T-helper 2 cell treated with Interferon-gamma antibody and Interleukin-4, amounts not matched to agents 100 ng/mL and 5 ng/mL, for 36 hours (primary cell): ENCODE results near the gene BTG4. TPM values are rescaled to one million over a fixed set of nuclear protein-coding genes. Genes with fewer than 3 reads are reported as not detected.

Experiments
- intact Hi-C: fragments of 100-400 bp; cut with micrococcal nuclease; formaldehyde crosslinking; loops from one replicate; pipeline ENCODE4 v1.15.1; 2023
- total RNA-seq: library from RNA; stranded (reverse); gene quantifications from 2 replicates; pipeline ENCODE4 v1.2.3, GENCODE V29; 2022

The BTG4 gene
- total RNA-seq, 1 donor from 2014 or later = not detected

DNA sequence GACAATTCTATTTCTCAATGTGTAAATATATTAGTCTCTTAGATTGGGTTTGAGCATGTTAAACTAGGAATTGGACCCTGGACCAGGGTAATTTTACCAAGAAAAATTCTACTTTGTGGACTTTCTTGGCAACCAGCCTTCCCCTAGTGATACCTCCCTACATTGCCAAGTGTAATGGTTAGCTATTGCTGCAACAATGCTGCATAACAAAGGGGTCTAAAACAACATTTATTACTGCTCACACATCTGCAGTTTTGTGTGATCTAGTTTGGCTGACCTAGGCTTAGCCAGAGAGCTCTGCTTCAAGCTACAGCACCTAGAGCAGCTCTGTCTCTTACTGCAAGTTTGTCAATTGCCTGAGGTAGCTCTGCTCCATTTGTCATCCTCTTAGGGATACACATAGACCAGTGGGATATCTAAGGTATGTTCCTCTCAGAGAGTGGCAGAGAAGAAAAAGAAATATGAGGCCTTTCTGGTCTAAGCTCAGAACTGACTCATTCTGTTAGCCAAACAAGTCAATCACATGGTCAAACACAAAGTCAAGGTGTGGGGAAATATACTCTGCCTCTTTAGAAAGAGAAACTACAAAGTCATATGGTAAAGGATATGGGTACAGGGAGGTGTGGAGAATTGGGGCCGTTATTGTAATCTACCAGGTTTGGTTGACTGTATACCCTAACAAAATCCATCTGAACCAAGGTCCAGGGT, 26.4 kb upstream of the BTG4 start:
- intact Hi-C loops = loop anchor here (10.0 kb wide), 1 partner anchor 84 kb away; no protein-coding TSS in a partner anchor

DNA sequence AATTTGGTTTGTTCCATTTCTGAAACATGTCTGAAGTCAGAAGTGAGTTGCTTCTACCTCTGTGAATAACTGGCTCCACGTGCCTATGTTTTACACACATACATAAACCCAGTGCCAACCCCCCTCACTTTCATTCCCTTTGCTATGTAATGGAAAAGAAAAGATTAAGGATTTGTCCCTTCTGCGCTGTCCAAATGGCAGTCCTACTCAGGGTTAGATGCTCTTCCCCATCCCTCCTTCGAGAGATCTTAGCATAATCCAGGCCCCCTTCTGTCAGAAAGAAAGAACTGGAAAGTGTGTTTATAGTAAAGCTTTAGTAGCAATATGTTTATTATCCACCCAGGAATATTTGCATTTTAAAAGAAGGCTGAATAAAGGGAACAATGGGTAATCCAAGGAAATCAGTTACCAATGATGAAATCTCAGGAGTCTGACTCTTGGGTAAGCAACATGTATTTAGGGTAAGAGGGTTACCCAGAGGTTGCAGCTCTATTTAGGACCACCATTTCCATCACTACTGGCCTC, 25.2 kb upstream of the BTG4 start:
- intact Hi-C loops = loop anchor here (10.0 kb wide), 1 partner anchor 83 kb away; no protein-coding TSS in a partner anchor

DNA sequence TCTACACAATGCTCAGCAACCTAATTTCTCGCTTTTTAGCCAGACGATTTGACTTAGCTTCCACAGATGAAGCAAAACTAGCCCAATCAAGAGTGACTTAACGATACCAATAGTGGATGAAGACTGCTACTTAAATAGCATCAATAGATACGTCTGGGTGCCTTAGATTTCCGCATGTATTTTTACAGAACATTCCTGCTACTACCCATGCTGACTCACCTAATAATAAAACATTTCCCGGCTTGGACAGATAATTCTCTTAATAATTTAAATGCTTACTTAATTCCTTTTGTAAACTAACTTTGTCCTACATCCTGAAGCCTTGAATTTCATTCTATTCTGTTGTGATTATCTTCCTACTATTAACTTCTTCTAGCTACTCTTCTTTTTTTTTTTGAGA, 23.1 kb upstream of the BTG4 start:
- intact Hi-C loops = loop anchor here (10.0 kb wide), 1 partner anchor 80 kb away; no protein-coding TSS in a partner anchor

DNA sequence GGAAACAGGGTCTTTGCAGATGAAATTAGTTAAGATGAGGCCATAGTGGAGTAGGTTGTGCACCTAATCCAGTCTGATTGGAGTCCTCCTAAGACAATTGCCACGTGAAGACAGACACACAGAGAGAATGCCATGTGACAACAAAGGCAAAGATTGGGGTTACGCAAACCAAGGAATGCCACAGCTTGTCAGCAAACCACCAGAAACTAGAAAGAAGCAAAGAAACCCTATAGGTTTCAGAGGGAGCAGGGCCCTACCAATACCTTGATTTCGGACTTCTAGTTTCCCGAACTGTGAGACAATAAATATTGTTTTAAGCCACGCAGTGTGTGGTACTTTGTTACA, 20.2 kb upstream of the BTG4 start:
- intact Hi-C loops = loop anchor here (10.0 kb wide), 1 partner anchor 78 kb away; no protein-coding TSS in a partner anchor

DNA sequence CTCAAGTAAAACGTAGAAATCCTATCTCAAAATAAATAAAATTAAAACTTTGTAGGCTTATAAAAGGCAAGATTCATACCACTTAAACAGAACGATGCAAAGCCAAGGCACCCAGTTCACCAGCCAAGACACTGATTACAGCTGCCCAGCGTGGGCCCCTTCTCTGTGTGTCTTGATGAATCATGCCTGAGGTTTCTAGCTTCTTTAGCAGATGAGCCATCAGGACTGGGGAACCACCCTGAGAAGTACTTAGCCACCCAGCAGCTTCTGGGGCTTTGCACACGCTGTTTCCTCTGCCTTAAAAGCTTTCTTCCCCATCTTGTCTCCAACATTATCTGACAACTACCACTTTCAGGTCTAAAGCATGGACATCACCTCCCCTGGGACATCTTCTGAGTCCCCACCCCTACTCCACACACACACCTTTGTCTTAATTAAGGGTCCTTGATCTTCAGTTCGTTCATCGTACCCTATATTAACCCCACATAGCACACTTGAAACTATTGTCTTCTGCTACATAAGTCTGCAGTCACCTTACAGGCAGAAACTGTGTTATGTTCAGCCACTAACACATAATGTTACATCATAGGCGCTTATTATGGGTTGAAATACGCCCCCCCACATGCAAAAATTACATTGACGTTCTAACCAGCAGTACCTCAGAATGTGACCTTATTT, 19.6 kb upstream of the BTG4 start:
- intact Hi-C loops = loop anchor here (10.0 kb wide), 1 partner anchor 77 kb away; no protein-coding TSS in a partner anchor

DNA sequence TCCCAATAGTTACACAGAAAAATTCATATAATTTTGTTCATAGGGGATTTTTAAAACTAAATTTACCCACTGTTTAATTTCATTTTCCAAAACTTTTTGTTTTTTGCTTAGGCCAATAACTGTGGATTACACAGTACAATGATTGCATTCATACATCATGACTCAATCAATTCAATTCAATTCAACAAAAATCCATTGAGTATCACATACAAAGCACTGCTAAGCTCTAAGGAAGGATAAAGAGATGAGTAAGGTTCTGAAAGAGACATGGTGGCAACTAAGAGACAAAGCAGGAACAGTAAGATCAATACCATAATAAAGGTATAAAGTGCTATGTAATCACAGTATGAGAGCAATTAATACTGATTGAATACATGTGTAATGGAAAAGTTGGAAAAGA, 18.9 kb upstream of the BTG4 start:
- intact Hi-C loops = loop anchor here (10.0 kb wide), 1 partner anchor 76 kb away; no protein-coding TSS in a partner anchor

DNA sequence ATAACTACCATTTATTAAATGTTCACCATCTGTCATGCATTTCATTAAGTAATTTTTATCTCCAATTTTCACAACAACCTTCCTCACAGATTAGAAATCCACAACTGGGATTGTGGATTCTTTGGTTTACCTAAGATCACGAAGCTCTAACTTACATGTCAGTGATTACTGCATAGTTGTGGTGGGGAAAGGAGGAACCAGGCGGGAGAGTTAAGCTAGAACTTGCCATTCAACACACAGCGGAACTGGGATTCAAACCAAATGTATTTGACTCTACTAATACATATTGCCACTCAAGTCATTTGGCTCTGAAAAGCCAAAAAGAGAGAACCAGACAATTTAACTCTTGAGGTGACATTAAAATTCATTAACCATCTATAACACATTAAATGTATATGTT, 17.9 kb upstream of the BTG4 start:
- intact Hi-C loops = loop anchor here (10.0 kb wide), 1 partner anchor 75 kb away; no protein-coding TSS in a partner anchor

DNA sequence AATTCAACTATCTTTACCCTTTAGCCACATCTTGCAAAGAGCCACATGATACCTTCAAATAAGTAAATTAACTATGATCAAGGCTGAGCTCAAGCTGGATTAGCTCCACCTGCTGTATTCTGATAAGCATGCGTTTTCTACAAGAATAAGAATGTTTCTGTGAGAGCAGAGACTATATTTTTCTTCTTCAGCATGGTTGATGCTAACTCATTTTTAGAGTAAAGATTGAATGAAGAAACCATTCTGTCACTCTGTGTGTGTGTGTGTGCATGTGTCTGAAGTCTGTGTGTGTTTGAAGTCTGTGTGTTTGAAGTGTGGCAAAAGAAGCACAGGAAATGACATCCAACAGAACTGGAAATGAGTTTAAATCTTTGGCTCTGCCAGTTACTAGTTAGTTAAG, 16.4 kb upstream of the BTG4 start:
- intact Hi-C loops = no loop called here

DNA sequence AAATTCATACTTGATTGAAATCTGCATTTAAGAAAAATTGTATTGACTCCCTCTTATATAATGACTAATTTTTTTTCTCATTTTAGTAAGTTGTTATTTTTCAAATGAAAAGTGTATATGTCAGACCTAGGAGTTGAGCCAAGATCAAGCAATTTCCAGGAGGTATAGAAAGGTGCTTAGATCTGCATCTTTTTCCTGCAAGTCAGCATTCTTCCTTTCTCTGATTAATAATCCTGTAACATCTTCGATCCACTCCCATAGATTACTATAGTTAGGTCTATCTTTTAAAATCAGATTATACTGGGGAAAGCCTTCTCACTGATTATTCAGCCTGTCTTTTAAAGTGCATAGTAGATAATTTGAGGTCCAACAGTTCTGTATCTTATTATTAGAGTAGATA, 15.1 kb upstream of the BTG4 start:
- intact Hi-C loops = no loop called here

DNA sequence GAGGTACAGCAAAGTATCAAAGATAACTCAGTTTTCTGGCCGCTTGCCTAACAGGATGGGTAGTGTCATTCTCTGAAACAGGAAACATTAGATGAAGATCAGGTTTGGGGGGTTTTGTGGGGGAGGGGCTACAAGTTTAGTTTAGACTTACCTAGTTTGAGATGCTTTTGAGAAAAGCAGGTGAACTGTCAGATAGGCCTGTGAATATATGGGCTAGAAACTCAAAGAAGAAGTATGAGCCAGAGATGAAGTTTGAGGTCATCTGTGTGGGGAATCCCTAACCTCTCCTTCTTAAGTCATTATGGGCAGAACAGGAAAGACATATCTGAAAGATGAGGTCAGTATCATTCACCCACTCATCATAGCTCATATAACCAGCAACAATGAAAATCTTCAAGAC, 14.3 kb upstream of the BTG4 start:
- intact Hi-C loops = no loop called here

DNA sequence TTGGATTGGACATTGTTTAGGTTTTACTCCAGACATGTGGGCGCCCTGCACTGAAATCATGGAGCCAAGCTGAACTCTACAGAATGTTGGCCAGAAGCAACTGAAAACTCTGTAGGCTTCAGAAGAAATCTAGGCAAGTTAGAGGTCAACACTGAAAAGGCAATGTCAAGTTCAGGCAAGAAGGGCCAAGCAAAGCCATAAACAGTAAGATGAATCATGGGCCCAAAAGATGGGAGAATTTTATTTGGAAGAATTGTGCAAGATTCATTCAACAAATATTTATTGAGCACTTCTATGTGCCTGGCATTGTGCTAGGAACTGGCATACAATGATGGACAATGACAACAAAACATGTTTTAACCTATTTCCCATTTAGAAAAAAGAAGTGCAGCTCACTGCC, 13.3 kb upstream of the BTG4 start:
- intact Hi-C loops = no loop called here

DNA sequence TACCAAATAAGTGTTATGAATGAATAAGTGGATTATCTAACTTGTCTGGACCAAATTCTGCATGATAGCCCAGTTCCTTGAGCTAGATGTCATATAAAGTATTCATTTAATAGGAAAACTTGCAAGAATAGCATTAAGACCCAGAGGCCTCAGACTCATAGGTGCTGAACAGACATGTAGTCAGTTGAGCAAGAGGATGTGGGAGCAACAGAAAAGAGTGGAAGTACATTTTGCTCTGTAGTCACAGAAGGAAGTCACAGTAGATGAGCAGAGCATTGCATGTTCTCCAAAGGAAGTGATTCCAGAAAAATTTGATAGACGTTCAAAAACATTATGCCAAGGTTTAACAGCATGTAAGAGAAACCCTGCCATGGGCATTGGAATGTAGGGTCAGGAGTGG, 11.9 kb upstream of the BTG4 start:
- intact Hi-C loops = no loop called here

DNA sequence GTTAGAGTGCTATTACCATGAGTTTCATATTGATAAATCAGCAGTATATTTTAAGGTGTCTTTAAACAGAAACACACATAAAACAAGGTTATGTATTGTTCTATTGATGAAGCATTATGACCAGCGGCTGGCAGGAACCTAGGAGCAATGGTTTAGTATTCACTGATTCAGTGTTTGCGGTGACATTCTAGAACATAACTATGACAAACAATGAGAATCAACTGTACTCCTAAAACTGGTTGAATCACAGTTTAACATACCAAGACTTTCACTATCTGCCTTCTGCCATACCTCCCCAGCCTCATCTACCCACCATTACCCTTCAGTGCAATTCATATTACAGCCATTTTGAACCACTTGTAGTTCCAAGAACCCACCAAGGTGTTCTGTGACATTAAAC, 11.2 kb upstream of the BTG4 start:
- intact Hi-C loops = no loop called here

DNA sequence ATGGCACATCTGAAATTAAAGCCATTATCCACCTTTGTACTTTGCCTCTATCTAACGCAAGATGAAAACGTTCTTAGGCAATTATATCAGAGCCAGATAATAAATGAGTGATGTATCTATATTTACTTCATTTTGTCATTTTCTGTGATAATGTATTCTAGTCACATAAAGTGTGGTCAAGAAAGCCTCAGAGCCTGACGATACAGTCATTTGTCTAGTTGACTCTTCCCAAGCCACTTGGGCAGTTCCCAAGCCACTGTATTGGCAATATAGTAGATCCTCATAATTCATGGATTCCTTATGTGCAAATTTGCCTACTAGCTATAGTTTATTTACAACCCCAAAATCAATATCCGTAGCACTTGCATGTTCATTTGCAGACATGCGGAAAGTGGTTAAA, 10.2 kb upstream of the BTG4 start:
- intact Hi-C loops = no loop called here

DNA sequence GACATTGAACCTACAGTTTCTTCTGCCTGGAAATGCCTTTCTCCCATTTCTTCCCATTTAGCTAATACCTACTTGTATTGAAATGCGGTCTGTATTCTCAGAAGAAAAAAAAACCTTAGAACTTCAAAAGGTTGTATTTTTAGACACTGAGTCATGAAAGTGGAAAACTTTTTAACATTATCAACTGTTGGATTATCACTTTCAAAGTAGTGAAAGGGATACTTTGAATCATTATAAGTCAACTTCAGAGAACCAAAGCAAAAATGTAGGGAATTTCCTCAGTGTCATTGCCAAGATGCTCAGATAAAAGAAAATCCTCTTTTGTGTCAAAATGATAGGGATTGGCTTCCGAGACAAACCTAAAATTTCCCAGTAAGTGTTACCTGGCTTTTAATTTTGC, 8.9 kb upstream of the BTG4 start:
- intact Hi-C loops = no loop called here

DNA sequence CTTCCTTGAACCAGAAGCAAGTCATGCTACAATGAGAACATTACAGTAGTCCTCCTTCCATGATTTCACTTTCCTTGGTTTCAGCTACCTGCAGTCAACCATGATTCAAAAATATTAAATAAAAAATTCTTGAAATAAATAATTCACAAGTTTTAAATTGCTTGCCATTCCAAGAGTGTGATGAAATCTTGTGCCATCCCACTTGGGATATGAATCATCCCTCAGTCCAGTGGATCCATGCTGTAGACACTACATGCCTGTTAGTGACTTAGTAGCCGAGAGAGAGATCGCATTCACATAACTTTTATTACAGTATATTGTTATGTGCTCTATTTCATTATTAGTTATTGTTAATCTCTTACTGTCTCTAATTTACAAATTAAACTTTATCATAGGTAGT, 8.4 kb upstream of the BTG4 start:
- intact Hi-C loops = no loop called here

DNA sequence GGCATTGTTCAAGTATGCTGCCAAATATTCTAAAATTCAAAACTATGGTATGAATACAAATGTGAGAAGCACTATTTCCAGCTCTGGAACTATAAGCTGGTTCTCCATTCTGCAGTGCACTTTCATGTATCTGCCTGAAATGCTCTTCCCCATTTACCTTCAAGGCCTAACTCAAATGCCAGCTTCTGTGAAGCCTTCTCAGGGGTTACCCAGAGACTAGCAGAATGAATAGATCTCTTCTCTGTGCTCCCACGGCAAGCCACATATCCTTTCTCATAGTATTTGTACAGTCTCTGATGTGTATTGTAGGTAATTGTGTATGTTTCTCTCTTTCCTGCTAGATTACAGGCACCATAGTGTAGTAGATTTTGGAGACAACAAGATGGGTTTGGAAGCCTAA, 6.5 kb upstream of the BTG4 start:
- intact Hi-C loops = no loop called here

DNA sequence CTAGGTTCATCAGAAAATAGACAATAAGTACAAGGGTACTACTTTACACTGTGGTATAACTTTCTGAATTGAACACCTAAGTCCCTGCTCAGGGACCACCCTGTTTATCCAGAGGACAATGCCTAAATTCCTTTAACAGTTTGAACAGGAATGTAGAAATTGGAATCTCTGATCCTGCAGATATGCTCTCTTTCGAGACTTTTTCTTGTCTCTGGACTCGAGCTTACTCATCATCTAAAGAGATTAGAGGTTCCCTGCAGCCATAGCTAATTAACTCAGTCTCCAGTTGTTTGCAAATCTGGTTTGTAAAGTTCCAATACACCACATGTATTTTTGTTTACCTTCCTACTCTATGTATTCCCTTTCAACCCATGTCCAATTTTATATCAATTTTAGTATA, 3.4 kb upstream of the BTG4 start:
- intact Hi-C loops = no loop called here

DNA sequence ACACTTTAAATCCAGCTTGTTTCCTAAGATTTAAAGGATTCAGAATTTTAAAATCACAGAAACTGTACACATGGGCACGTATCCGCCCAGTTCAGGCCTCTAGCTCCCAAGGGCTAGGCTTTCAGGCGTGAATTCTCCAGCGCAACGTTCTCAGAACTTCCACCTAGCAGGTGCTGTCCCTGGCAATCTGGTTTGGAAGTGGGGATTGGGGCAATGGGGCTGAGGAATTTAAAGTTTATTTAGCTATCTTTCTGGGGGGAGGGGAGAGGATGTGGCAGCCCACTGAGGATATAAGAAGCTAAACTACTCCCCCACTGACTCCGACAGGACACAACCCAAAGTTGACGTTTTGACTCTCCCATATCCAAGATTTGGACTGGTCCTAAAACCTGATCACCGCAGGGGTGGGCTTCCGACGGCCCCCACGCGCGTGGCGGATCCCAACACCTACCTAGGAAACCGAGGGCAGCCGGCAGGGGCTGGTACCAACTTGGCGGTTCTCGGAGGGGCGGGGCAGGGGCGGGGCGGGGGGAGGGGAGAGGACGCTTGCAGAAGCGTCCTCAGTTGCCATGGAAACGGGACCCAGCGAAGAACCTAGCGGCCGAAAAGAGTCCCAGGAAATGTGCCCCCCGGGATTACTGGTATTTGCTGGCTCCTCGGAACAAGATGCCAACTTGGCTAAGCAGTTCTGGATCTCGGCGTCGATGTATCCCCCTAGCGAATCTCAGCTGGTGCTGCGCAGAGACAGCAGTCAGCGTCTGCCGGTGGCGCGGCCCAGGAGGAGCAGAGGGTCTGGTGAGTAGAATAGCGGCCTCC, 2.2 kb upstream of the BTG4 start, which contains the start of gene HOATZ:
TSS of gene HOATZ (plus strand) at position 563 of the 816 bp plus-strand sequence. CDS start at position 570, 7 bp downstream.
- intact Hi-C loops = no loop called here

DNA sequence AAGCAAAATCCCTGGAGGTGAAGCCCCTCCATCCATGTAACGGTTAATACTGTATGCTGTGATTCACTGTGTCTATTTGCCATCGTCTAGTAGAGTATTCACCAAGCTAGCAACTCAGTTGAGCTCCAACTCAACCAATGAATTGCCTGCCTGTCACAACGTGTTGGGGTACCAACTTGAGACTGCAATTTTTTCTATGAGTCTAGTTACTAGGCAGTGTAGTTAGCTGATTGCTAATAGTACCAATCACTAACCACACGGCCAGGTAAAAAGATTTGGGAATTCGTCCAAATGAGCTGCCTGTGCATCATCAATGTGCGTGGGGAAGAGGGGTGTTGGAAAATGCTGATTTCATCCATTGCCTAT, 1.0 kb upstream of the BTG4 start:
- intact Hi-C loops = no loop called here

DNA sequence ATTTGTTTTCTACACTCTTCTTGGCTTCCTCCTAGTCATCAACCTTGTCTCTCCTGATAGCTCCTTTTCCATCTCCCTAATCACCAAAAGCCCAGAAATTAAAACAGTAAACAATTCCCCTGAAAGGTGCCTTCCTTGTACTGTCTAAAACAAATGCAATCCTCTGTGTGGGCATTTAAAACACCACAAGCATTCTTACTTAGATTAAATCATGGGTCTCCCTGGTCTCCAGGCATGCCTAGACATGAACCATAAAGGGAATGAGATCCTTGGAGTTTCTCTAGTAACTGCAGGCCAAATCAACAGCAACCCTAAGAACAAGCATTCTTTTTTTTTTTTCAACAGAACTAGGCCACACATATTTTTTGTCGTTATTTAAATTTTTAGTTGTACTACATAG, 1.9 kb downstream of the BTG4 start:
- intact Hi-C loops = no loop called here

DNA sequence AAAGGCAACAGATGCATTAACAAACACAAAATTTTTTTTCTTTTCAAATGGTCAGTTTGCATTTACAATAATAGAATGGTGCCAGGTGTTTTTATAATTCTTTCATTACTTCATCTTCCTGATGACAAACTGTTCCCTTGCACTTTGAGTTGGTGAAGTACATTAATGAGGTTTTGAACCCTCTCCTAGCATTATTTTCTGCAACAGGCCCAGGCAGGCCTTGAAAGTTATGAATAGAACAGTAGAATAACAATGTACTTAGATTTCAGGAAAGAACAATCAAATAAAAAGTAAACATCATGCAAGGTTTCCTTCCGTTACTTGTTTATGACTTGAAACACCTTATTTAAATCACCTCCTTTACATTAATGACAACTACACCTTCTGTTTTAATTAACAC, 9.6 kb downstream of the BTG4 start:
- intact Hi-C loops = no loop called here
